SK-N-SH treated with all-trans-retinoic acid at 6 μM for 48 hours (cell line): ENCODE measurements around the gene RPL27A.

Experiments
- ATAC-seq: fragments of 200-7000 bp; cut with Tn5 transposase; 3 replicates; pipeline ENCODE4 v1.9.1; 2020; ENCODE audit warnings: mild to moderate bottlenecking, moderate library complexity
- ARNTL ChIP-seq: fragments of 450-650 bp; formaldehyde crosslinking; IDR thresholded peaks from 2 replicates; pipeline ENCODE4 v1.5.0; 2020; ENCODE audit warnings: low read depth, mild to moderate bottlenecking, moderate library complexity, borderline replicate concordance
- BACH2 ChIP-seq: fragments of 250-450 bp; sonication (Bioruptor Pico); IDR thresholded peaks from 2 replicates; pipeline ENCODE4 v1.9.0; 2021; ENCODE audit warnings: mild to moderate bottlenecking, borderline replicate concordance
- CSDC2 ChIP-seq: fragments of 250-450 bp; sonication (Bioruptor Pico); IDR thresholded peaks from 2 replicates; pipeline ENCODE4 v1.5.0; 2020; ENCODE audit warnings: mild to moderate bottlenecking, moderate library complexity
- CSRNP3 ChIP-seq: fragments of 250-450 bp; sonication (Bioruptor Pico); IDR thresholded peaks from 2 replicates; pipeline ENCODE4 v1.5.1; 2021; ENCODE audit warnings: mild to moderate bottlenecking, moderate library complexity
- ESRRG ChIP-seq: fragments of 250-450 bp; sonication (Bioruptor Pico); IDR thresholded peaks from 2 replicates; pipeline ENCODE4 v1.6.1; 2021; ENCODE audit warnings: mild to moderate bottlenecking
- GLIS3 ChIP-seq: fragments of 250-450 bp; sonication (Bioruptor Pico); IDR thresholded peaks from 2 replicates; pipeline ENCODE4 v1.5.0; 2020; ENCODE audit warnings: mild to moderate bottlenecking, moderate library complexity
- ISL1 ChIP-seq: fragments of 250-450 bp; sonication (Bioruptor Pico); IDR thresholded peaks from 2 replicates; pipeline ENCODE4 v2.1.2; 2022; ENCODE audit warnings: mild to moderate bottlenecking, moderate library complexity
- OSR1 ChIP-seq: fragments of 250-450 bp; sonication (Bioruptor Pico); IDR thresholded peaks from 2 replicates; pipeline ENCODE4 v1.8.0; 2022; ENCODE audit warnings: moderate library complexity, mild to moderate bottlenecking, inconsistent platforms
- PPARA ChIP-seq: fragments of 250-450 bp; sonication (Bioruptor Pico); IDR thresholded peaks from 2 replicates; pipeline ENCODE4 v1.5.0; 2020; ENCODE audit warnings: mild to moderate bottlenecking, borderline replicate concordance
- RARB ChIP-seq: fragments of 250-450 bp; sonication (Bioruptor Pico); IDR thresholded peaks from 2 replicates; pipeline ENCODE4 v1.8.0; 2021; ENCODE audit warnings: mild to moderate bottlenecking, moderate library complexity
- SNAI2 ChIP-seq: fragments of 250-450 bp; sonication (Bioruptor Pico); IDR thresholded peaks from 2 replicates; pipeline ENCODE4 v1.5.0; 2020; ENCODE audit warnings: mild to moderate bottlenecking, moderate library complexity
- TCF4 ChIP-seq: fragments of 250-450 bp; sonication (Bioruptor Pico); IDR thresholded peaks from 2 replicates; pipeline ENCODE4 v1.8.0; 2021; ENCODE audit warnings: mild to moderate bottlenecking, moderate library complexity, borderline replicate concordance
- TOX ChIP-seq: fragments of 250-450 bp; sonication (Bioruptor Pico); IDR thresholded peaks from 2 replicates; pipeline ENCODE4 v1.8.0; 2021; ENCODE audit warnings: mild to moderate bottlenecking, moderate library complexity, borderline replicate concordance
- ZC3H10 ChIP-seq: fragments of 250-450 bp; sonication (Bioruptor Pico); IDR thresholded peaks from 2 replicates; pipeline ENCODE4 v1.5.1; 2021; ENCODE audit warnings: mild to moderate bottlenecking, moderate library complexity
- ZFP3 ChIP-seq: fragments of 250-450 bp; sonication (Bioruptor Pico); IDR thresholded peaks from 2 replicates; pipeline ENCODE4 v1.5.0; 2020; ENCODE audit warnings: mild to moderate bottlenecking, moderate library complexity
- ZFP30 ChIP-seq: fragments of 450-650 bp; formaldehyde crosslinking; IDR thresholded peaks from 2 replicates; pipeline ENCODE4 v1.5.0; 2022; ENCODE audit warnings: mild to moderate bottlenecking, moderate library complexity
- ZNF565 ChIP-seq: fragments of 450-650 bp; formaldehyde crosslinking; conservative IDR thresholded peaks from 2 replicates; pipeline ENCODE4 v1.5.0; 2020; ENCODE audit warnings: low read depth, mild to moderate bottlenecking, moderate library complexity
- ZNF70 ChIP-seq: fragments of 450-650 bp; formaldehyde crosslinking; IDR thresholded peaks from 2 replicates; pipeline ENCODE4 v1.5.0; 2020; ENCODE audit warnings: mild to moderate bottlenecking, moderate library complexity
- ZNF8 ChIP-seq: fragments of 450-650 bp; formaldehyde crosslinking; IDR thresholded peaks from 2 replicates; pipeline ENCODE4 v1.5.0; 2020; ENCODE audit warnings: mild to moderate bottlenecking, moderate library complexity
- TF ChIP-seq, protein P1 (sequence below): fragments of 250-450 bp; sonication (Bioruptor Pico); IDR thresholded peaks from 2 replicates; pipeline ENCODE4 v1.8.0; 2020; ENCODE audit warnings: mild to moderate bottlenecking, moderate library complexity, borderline replicate concordance
- TF ChIP-seq, protein P2 (sequence below): fragments of 250-450 bp; sonication (Bioruptor Pico); IDR thresholded peaks from 2 replicates; pipeline ENCODE4 v1.5.0; 2020; ENCODE audit warnings: mild to moderate bottlenecking, moderate library complexity

RPL27A gene

GRCh38 chr11:8706673-8707432 lies 24.3 kb downstream of the RPL27A start (continued):
- no peak for TF ChIP-seq ESRRG (CRISPR knock-in tag)
- no peak for TF ChIP-seq ZNF565
- TF ChIP-seq CSDC2, result no peak
- TF ChIP-seq GLIS3 (CRISPR knock-in tag), result no peak
- no peak for TF ChIP-seq ISL1 (CRISPR knock-in tag)
- no peak for TF ChIP-seq BACH2 (CRISPR knock-in tag)
- no peak for TF ChIP-seq ZC3H10
- no peak for TF ChIP-seq ZNF70 (CRISPR knock-in tag)
- no peak for TF ChIP-seq PPARA (CRISPR knock-in tag)
- TF ChIP-seq CSRNP3 (CRISPR knock-in tag), result no peak

- ATAC-seq, result no peak
Measured at GRCh38 chr11:8707541-8708191, 25.1 kb downstream of the RPL27A start.

More at GRCh38 chr11:8707541-8708191, 25.1 kb downstream of the RPL27A start:
- TF ChIP-seq CSRNP3 (CRISPR knock-in tag) (no peak), PPARA (CRISPR knock-in tag) (no peak), OSR1 (CRISPR knock-in tag) (no peak), RARB (CRISPR knock-in tag) (no peak), ARNTL (CRISPR knock-in tag) (no peak), ZC3H10 (no peak), BACH2 (CRISPR knock-in tag) (no peak), SNAI2 (CRISPR knock-in tag) (no peak), ZFP30 (no peak), ISL1 (CRISPR knock-in tag) (no peak), ZNF70 (CRISPR knock-in tag) (no peak), ESRRG (CRISPR knock-in tag) (no peak), TOX (CRISPR knock-in tag) (no peak), ZNF8 (CRISPR knock-in tag) (no peak), TCF4 (CRISPR knock-in tag) (no peak), ZFP3 (CRISPR knock-in tag) (no peak), CSDC2 (no peak)
- TF ChIP-seq, protein P1, sequence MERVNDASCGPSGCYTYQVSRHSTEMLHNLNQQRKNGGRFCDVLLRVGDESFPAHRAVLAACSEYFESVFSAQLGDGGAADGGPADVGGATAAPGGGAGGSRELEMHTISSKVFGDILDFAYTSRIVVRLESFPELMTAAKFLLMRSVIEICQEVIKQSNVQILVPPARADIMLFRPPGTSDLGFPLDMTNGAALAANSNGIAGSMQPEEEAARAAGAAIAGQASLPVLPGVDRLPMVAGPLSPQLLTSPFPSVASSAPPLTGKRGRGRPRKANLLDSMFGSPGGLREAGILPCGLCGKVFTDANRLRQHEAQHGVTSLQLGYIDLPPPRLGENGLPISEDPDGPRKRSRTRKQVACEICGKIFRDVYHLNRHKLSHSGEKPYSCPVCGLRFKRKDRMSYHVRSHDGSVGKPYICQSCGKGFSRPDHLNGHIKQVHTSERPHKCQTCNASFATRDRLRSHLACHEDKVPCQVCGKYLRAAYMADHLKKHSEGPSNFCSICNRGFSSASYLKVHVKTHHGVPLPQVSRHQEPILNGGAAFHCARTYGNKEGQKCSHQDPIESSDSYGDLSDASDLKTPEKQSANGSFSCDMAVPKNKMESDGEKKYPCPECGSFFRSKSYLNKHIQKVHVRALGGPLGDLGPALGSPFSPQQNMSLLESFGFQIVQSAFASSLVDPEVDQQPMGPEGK (CRISPR knock-in tag), result no peak
- TF ChIP-seq, protein P2, sequence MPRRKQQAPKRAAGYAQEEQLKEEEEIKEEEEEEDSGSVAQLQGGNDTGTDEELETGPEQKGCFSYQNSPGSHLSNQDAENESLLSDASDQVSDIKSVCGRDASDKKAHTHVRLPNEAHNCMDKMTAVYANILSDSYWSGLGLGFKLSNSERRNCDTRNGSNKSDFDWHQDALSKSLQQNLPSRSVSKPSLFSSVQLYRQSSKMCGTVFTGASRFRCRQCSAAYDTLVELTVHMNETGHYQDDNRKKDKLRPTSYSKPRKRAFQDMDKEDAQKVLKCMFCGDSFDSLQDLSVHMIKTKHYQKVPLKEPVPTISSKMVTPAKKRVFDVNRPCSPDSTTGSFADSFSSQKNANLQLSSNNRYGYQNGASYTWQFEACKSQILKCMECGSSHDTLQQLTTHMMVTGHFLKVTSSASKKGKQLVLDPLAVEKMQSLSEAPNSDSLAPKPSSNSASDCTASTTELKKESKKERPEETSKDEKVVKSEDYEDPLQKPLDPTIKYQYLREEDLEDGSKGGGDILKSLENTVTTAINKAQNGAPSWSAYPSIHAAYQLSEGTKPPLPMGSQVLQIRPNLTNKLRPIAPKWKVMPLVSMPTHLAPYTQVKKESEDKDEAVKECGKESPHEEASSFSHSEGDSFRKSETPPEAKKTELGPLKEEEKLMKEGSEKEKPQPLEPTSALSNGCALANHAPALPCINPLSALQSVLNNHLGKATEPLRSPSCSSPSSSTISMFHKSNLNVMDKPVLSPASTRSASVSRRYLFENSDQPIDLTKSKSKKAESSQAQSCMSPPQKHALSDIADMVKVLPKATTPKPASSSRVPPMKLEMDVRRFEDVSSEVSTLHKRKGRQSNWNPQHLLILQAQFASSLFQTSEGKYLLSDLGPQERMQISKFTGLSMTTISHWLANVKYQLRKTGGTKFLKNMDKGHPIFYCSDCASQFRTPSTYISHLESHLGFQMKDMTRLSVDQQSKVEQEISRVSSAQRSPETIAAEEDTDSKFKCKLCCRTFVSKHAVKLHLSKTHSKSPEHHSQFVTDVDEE (CRISPR knock-in tag), result no peak
